ENCODE measurements around the gene TTYH3. TPM values are rescaled to one million over a fixed set of nuclear protein-coding genes. Genes with fewer than 3 reads are reported as not detected.

TTYH3 gene
- total and polyA plus RNA-seq, 2 of the 13 experiments (the other 11 are each of a cell fraction or from before 2014, with no cell fraction given): 26.3 to 50.0 TPM

- no peak for TF ChIP-seq PRDM15 (CRISPR knock-in tag; IDR thresholded peaks at IDR 0.05)
- 0 out of 2 replicates have a peak, but pooled peaks have one; percentile 23 for TF ChIP-seq ZKSCAN8 (CRISPR knock-in tag; IDR thresholded peaks at IDR 0.05; ENCODE audit: borderline replicate concordance)
- 0 out of 2 replicates have a peak, but pooled peaks have one; percentile 63 for TF ChIP-seq ZMYM2 (CRISPR knock-in tag; IDR thresholded peaks at IDR 0.05)
- TF ChIP-seq MZF1 (CRISPR knock-in tag; IDR thresholded peaks at IDR 0.05; ENCODE audit: borderline replicate concordance): no peak
- TF ChIP-seq HDAC2 (CRISPR knock-in tag; IDR thresholded peaks at IDR 0.05): peak; percentile 91
- no peak for TF ChIP-seq ZNF326 (CRISPR knock-in tag; IDR thresholded peaks at IDR 0.05; ENCODE audit: borderline replicate concordance)
- no peak for TF ChIP-seq ZBTB44 (CRISPR knock-in tag; IDR thresholded peaks at IDR 0.05)
- peak; percentile 46; the same call in 1 of the 2 replicates for TF ChIP-seq ARID4A (CRISPR knock-in tag; IDR thresholded peaks at IDR 0.05; ENCODE audit: borderline replicate concordance)
- TF ChIP-seq REXO4 (CRISPR knock-in tag; IDR thresholded peaks at IDR 0.05; ENCODE audit: borderline replicate concordance): no peak
- TF ChIP-seq PHF8 (CRISPR knock-in tag; IDR thresholded peaks at IDR 0.05): no peak; the same call in 1 of the 2 replicates
- TF ChIP-seq ZFP90 (CRISPR knock-in tag; IDR thresholded peaks at IDR 0.05; ENCODE audit: borderline replicate concordance): peak; percentile 79
- no peak for TF ChIP-seq GTF3A (CRISPR knock-in tag; conservative IDR thresholded peaks at IDR 0.05)
- TF ChIP-seq ZNF563 (CRISPR knock-in tag; IDR thresholded peaks at IDR 0.05): peak; percentile 57; the same call in 1 of the 2 replicates
- 0 out of 2 replicates have a peak, but pooled peaks have one; percentile 64 for TF ChIP-seq HOXA9 (CRISPR knock-in tag; IDR thresholded peaks at IDR 0.05; ENCODE audit: borderline replicate concordance)
- TF ChIP-seq RNF219 (CRISPR knock-in tag; IDR thresholded peaks at IDR 0.05): no peak
Measured at GRCh38 chr7:2622869-2623697, 8.7 kb upstream of the TTYH3 start (continued).

Data from HepG2 (cell line).